ENCODE measurements around the gene PTPRM. TPM values are rescaled to one million over a fixed set of nuclear protein-coding genes. Genes with fewer than 3 reads are reported as not detected.

PTPRM gene
- polyA plus RNA-seq, 2 of the 4 experiments (the other 2 are of a cell fraction) = 44.5 to 199 TPM

DNA sequence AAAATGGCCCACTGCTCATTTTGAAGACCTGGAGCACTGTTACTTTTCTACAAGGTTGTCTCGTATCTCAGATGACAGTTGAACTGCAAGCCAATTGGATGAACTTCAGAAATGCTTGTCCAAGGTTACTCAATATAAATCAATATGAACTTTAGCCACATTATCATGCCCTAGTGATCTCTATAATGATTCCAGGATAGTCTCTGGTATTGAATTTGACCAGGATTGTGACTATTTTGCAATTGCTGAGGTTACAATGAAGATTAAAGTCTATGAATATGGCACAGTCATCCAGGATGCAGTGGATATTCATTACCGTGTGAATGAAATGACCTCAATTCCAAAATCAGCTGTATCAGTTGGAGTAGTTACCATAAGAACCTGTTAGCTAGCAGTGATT is 846.1 kb downstream of the PTPRM start:
- FAIRE-seq (no peak), DNase-seq (ENCODE audit: low read depth in 1 of 2, low spot score in 1 of 2) (no peak), ATAC-seq (no peak)
- no peak overlapping the region for H3K4me2 ChIP-seq
- no peaks in the 10 kb centered on the region for H3K4me1 ChIP-seq
- ChIA-PET POLR2A (no interaction called here), CTCF (interaction anchor here (0.6 to 1.9 kb wide), 2 partner anchors 24 to 431 kb away, joined by 3 to 6 read pairs; no protein-coding TSS in a partner anchor)
- TF ChIP-seq, protein P1, sequence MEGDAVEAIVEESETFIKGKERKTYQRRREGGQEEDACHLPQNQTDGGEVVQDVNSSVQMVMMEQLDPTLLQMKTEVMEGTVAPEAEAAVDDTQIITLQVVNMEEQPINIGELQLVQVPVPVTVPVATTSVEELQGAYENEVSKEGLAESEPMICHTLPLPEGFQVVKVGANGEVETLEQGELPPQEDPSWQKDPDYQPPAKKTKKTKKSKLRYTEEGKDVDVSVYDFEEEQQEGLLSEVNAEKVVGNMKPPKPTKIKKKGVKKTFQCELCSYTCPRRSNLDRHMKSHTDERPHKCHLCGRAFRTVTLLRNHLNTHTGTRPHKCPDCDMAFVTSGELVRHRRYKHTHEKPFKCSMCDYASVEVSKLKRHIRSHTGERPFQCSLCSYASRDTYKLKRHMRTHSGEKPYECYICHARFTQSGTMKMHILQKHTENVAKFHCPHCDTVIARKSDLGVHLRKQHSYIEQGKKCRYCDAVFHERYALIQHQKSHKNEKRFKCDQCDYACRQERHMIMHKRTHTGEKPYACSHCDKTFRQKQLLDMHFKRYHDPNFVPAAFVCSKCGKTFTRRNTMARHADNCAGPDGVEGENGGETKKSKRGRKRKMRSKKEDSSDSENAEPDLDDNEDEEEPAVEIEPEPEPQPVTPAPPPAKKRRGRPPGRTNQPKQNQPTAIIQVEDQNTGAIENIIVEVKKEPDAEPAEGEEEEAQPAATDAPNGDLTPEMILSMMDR (IDR thresholded peaks at IDR 0.05) = no peak
- no peak for TF ChIP-seq ESRRA (IDR thresholded peaks at IDR 0.05; ENCODE audit: borderline replicate concordance, low read length)
- TF ChIP-seq, protein P2, sequence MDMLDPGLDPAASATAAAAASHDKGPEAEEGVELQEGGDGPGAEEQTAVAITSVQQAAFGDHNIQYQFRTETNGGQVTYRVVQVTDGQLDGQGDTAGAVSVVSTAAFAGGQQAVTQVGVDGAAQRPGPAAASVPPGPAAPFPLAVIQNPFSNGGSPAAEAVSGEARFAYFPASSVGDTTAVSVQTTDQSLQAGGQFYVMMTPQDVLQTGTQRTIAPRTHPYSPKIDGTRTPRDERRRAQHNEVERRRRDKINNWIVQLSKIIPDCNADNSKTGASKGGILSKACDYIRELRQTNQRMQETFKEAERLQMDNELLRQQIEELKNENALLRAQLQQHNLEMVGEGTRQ (IDR thresholded peaks at IDR 0.05) = no peak
- no peak overlapping the region for H3K4me3 ChIP-seq
- WGBS (ENCODE audit: missing lambda C conversion rate) = 82% methylated on average over 2 of the region's 2 CpGs
- peaks cover 19% of the 10 kb centered on the region; the same call in 2 of the 3 replicates for H3K9me3 ChIP-seq
- no peak overlapping the region for H3K27ac ChIP-seq

DNA sequence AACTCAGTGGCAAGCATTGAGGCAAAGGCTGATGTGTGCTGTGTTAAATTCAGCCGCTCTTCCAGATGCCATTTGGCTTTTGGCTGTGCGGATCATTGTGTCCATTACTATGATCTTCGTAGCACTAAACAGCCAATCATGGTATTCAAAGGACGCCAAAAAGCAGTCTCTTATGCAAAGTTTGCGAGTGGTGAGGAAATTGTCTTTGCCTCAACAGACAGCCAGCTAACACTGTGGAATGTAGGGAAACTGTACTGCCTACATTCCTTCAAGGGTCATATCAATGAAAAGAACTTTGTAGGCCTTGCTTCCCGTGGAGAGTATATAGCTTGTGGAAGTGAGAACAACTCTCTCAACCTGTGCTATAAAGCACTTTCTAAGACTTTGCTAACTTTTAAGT is 846.6 kb downstream of the PTPRM start:
- DNase-seq (ENCODE audit: low read depth in 1 of 2, low spot score in 1 of 2) (no peak), ATAC-seq (no peak), FAIRE-seq (no peak)
- 61% methylated on average over 6 of the region's 6 CpGs for WGBS (ENCODE audit: missing lambda C conversion rate)
- ChIA-PET CTCF (interaction anchor here (1.9 kb wide), 1 partner anchor 25 kb away, joined by 6 read pairs; no protein-coding TSS in a partner anchor), POLR2A (no interaction called here)
- Histone ChIP-seq H3K9me3 (peaks cover 19% of the 10 kb centered on the region; the same call in 2 of the 3 replicates), H3K4me2 (no peak overlapping the region), H3K4me3 (no peak overlapping the region), H3K4me1 (no peaks in the 10 kb centered on the region), H3K27ac (no peak overlapping the region)
- TF ChIP-seq JUNB (IDR thresholded peaks at IDR 0.05) (no peak), FOSL2 (IDR thresholded peaks at IDR 0.05) (no peak), FOSL2 (CRISPR knock-in tag; IDR thresholded peaks at IDR 0.05) (no peak), EHMT2 (IDR thresholded peaks at IDR 0.05; ENCODE audit: low read depth) (no peak), CEBPB (IDR thresholded peaks at IDR 0.05) (no peak), CHD2 (IDR thresholded peaks at IDR 0.05; ENCODE audit: low read length, partially characterized antibody) (no peak), RFX5 (IDR thresholded peaks at IDR 0.05) (no peak), TP53 (CRISPR knock-in tag; IDR thresholded peaks at IDR 0.05) (no peak), HOXB13 (CRISPR knock-in tag; IDR thresholded peaks at IDR 0.05; ENCODE audit: low read depth) (no peak), RARB (CRISPR knock-in tag; IDR thresholded peaks at IDR 0.05) (no peak), MYC (IDR thresholded peaks at IDR 0.05; ENCODE audit: borderline replicate concordance, low read length) (no peak), RCOR1 (IDR thresholded peaks at IDR 0.05; ENCODE audit: low read depth, low read length) (no peak), BHLHE40 (IDR thresholded peaks at IDR 0.05; ENCODE audit: low read depth, low read length) (no peak), ESRRA (IDR thresholded peaks at IDR 0.05; ENCODE audit: borderline replicate concordance, low read length) (no peak), JUN (IDR thresholded peaks at IDR 0.05) (no peak), HOXB5 (CRISPR knock-in tag; IDR thresholded peaks at IDR 0.05) (no peak), EP300 (IDR thresholded peaks at IDR 0.05) (no peak), CBX8 (IDR thresholded peaks at IDR 0.05) (no peak)
- TF ChIP-seq, protein P3, sequence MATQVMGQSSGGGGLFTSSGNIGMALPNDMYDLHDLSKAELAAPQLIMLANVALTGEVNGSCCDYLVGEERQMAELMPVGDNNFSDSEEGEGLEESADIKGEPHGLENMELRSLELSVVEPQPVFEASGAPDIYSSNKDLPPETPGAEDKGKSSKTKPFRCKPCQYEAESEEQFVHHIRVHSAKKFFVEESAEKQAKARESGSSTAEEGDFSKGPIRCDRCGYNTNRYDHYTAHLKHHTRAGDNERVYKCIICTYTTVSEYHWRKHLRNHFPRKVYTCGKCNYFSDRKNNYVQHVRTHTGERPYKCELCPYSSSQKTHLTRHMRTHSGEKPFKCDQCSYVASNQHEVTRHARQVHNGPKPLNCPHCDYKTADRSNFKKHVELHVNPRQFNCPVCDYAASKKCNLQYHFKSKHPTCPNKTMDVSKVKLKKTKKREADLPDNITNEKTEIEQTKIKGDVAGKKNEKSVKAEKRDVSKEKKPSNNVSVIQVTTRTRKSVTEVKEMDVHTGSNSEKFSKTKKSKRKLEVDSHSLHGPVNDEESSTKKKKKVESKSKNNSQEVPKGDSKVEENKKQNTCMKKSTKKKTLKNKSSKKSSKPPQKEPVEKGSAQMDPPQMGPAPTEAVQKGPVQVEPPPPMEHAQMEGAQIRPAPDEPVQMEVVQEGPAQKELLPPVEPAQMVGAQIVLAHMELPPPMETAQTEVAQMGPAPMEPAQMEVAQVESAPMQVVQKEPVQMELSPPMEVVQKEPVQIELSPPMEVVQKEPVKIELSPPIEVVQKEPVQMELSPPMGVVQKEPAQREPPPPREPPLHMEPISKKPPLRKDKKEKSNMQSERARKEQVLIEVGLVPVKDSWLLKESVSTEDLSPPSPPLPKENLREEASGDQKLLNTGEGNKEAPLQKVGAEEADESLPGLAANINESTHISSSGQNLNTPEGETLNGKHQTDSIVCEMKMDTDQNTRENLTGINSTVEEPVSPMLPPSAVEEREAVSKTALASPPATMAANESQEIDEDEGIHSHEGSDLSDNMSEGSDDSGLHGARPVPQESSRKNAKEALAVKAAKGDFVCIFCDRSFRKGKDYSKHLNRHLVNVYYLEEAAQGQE (IDR thresholded peaks at IDR 0.05) = no peak
- TF ChIP-seq, protein P4, sequence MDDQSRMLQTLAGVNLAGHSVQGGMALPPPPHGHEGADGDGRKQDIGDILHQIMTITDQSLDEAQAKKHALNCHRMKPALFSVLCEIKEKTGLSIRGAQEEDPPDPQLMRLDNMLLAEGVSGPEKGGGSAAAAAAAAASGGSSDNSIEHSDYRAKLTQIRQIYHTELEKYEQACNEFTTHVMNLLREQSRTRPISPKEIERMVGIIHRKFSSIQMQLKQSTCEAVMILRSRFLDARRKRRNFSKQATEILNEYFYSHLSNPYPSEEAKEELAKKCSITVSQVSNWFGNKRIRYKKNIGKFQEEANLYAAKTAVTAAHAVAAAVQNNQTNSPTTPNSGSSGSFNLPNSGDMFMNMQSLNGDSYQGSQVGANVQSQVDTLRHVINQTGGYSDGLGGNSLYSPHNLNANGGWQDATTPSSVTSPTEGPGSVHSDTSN (IDR thresholded peaks at IDR 0.05) = no peak
